GM12892 (cell line): ENCODE measurements around the gene RHEB.

Source experiments
- POLR2A ChIP-seq: IDR thresholded peaks from 2 replicates; pipeline ENCODE4 v1.6.1; 2011; ENCODE audit warnings: low read depth, low read length, control low read depth
- POLR2AphosphoS5 ChIP-seq: IDR thresholded peaks from 2 replicates; pipeline ENCODE4 v1.6.1; 2011; ENCODE audit warnings: low read depth, low read length, control low read depth
- TAF1 ChIP-seq: IDR thresholded peaks from 2 replicates; pipeline ENCODE4 v1.6.1; 2011; ENCODE audit warnings: low read depth, mild to moderate bottlenecking, control low read depth, low read length, borderline replicate concordance

- no peak for TF ChIP-seq POLR2A
- no peak for TF ChIP-seq TAF1
- TF ChIP-seq POLR2AphosphoS5 = no peak
Observed at GRCh38 chr7:151517601-151518104, 2.0 kb downstream of the RHEB start.
